ENCODE measurements around the gene PRR7.
"Not testable (repeated sequence)": the region's sequence is repeated elsewhere in the genome, so short reads cannot be mapped to it uniquely, and the experiment has no call there.

PRR7 gene

GRCh38 chr5:177483994-177484901, 37.6 kb downstream of the PRR7 start:
- H3K4me3 ChIP-seq (ENCODE audit: low read depth, low read length), result no peak overlapping the region

DNA sequence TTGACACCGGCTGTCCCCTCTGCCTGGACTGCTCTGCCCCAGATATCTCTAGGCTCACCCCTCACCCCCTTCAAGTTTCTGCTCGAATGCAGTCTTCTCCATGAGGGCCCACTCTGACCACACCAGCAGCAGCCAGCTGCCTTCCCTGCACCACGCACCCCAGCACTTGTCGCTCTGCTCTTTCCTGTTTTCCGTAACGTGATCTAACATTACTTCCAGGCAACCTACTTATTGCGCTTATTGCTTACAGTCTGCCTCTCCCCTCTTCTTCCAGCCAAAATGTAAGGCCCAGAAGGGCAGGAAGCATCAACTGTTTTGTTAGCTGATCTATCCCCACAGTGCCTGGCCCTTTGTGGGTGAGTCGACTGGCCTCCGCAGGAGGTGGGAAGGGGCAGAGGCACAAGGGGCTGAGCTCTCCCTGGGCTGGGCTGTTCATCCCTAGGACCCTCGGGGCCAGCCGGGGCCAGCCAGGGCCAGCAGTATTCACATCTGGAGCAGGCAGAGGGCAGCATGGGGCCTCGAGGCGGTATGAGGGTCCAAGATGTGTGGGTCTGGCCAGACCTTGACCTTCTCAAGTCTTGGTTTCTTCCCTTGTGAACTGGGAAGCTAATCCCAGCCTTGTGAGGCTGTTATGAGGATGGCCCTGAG, 38.4 kb downstream of the PRR7 start:
- no peak overlapping the region for H3K4me3 ChIP-seq (ENCODE audit: low read depth, low read length)

- not testable (repeated sequence) for H3K4me3 ChIP-seq (ENCODE audit: low read depth, low read length)
These were observed 39.1 kb downstream of the PRR7 start for GRCh38 chr5:177485753-177486152.

DNA sequence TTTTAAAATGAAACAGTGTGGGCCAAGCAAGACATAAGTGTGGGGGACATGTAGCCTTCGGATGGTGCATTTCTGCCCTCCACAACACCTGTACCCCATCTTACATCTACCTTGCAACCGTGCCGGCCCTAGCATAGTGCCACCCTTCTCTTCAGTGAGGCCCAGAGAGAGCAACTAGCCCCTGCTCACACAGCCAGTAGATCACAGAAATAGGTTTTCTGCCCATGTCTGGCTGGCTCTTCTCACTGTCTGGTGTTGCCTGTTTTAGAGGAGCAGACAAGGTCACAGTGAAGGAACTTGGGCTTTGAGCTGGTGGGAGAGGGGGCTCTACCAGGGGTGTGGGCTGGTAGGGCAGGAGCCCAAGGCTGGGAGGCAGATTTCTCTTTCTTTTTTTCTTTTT, 39.6 kb downstream of the PRR7 start:
- H3K4me3 ChIP-seq (ENCODE audit: low read depth, low read length), result no peak overlapping the region

DNA sequence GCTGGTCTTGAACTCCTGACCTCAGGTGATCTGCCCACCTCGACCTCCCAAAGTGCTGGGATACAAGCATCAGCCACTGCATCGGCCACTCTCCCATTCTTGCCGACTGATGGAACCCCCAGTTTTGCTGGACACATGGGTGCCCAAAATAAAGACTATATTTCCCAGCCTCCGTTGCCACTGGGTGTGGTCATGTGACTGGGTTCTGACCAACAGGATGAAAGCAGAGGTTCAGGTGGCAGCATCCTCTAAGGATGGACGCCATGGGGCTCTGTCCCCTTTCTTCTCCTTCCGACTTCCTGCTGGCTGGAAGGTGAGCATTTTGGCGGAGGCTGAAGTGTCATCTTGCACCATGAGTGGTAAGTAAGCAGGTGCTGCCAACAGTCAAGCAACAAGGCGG, 40.5 kb downstream of the PRR7 start:
- H3K4me3 ChIP-seq (ENCODE audit: low read depth, low read length), result no peak overlapping the region

- H3K4me3 ChIP-seq (ENCODE audit: low read depth, low read length), result no peak overlapping the region
These were observed 41.4 kb downstream of the PRR7 start for GRCh38 chr5:177487975-177488374.

DNA sequence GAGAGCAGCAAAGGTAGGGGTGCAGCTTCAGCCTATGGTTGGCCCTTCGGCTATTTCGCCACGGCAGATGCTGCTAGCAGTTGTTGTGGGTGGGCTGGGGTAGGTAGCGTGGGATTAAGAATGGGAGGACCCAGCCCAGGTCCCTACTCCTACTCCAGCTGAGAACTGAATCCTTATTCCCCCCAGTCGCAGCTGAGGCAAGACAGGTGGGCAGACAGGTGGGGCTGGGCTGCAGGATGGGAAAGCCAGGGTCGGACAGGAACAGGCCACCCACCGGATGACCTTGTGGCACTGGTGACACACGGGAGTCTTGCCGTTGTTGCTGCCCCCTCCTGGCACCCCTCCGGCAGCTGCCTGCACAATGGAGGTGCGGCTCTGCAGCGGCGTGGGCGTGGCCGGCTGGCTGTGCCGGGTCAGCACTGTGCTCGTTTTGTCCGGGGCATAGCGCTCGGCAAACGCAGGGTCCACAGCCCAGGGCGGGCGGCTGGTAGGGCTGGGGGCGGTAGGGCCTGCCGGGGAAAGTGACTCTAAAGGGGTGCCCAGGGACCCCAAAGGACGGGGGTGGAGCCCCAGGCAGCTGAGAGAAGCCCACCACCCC, 42.6 kb downstream of the PRR7 start:
- H3K4me3 ChIP-seq (ENCODE audit: low read depth, low read length), result no peak overlapping the region

DNA sequence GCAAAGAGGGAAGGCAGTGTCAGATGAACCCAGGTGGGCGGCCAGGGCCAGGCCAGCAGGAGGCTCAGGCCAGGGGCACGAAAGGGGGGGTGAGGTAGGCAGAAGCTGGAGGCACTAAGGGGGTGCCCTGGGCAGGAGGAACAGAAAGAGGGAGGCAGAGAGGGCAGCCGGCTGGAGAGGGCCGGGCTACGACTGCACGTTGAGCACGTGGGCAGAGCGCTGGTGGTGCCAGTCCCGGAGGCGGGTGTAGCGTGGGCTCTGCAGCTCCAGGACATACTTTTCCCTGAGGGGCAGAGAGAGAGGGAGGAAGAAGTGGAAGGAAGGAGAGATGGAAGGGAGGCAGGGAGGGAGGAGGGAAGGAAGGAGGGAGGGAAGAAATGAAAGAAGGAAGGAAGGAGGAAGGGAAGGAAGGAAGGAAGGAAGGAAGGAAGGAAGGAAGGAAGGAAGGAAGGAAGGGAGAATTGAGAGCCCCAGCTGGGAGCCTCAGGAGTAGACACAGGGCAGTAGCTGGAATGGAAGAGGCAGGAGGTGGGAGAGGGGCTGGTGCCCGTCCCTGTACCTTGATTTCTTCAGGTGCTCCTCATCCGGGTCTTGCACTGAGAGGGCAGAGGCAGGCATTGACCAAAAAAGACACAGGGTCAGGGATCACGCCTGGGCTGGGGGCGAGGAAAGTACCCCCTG, 43.8 kb downstream of the PRR7 start:
- no peak overlapping the region for H3K4me3 ChIP-seq (ENCODE audit: low read depth, low read length)

DNA sequence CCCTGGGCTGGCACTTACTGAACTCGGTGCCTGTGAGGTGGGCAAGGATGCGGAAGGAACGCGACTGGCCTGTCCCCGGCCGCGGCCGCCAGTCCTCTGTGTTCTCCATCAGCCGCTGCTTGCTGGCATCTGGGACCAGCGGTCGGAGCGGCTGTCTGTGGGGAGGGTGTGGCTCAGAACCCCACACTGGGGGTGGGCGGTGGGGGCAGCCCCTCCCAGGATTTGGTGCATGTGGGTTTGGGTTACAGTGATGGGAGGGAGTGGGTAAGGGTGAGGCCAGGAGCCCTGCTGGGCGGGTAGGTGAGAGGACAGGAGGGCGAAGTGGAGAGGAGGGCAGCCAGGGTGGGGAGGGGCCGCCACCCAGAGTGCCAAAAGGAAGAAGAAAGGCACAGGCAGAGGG, 44.4 kb downstream of the PRR7 start:
- H3K4me3 ChIP-seq (ENCODE audit: low read depth, low read length), result no peak overlapping the region

GRCh38 chr5:177491429-177491945, 44.9 kb downstream of the PRR7 start:
- H3K4me3 ChIP-seq (ENCODE audit: low read depth, low read length), result no peak overlapping the region

- no peak overlapping the region for H3K4me3 ChIP-seq (ENCODE audit: low read depth, low read length)
These were observed 45.6 kb downstream of the PRR7 start for GRCh38 chr5:177491983-177492746.

DNA sequence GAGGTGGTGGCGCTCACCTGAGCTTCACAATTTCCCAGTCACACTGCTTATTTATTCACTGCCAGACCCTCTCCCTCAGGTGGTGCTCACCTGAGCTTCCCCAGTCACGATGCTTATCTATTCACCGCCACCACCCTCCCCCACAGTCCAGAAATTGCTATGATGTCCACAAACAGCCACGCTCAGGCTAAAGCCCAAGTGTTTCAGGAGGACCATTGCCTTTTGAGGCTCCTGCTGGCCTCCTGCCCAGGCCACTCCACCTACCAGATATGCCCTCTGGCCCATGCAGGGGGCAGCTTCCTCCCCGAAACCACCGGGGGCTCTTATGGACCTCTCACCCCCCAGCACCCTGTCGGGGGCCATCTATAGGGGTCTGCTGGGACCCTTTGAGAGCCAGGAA, 46.2 kb downstream of the PRR7 start:
- H3K4me3 ChIP-seq (ENCODE audit: low read depth, low read length), result no peak overlapping the region

DNA sequence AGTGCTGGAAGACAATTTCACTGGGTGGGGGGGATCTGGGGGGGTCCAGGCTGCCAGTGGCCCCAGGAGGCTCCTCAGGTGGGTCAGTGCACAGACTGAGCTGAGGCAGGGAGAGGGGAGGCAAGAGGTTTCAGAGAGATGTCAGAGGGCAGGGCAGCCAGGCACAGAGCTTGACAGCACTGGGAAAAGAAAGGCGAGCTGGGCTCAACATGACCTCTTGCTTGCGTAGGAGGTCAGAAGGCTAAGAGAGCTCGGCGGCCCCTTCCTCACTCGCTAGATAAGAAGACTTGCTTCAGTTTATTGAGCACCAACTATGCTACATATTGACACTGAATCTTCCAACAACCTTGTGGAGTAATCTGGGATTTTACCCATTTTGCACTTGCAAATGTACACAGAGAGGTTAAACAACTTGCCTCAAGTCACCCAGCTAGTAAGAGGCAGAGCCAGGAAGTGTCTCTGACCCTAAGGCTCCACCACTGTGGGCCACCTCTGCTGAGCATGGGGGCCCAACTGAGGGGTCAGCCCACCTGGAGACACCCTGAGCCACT, 47.3 kb downstream of the PRR7 start:
- H3K4me3 ChIP-seq (ENCODE audit: low read depth, low read length), result no peak overlapping the region

GRCh38 chr5:177494346-177495195, 48.0 kb downstream of the PRR7 start:
- no peak overlapping the region for H3K4me3 ChIP-seq (ENCODE audit: low read depth, low read length)

GRCh38 chr5:177495243-177496060, 48.8 kb downstream of the PRR7 start:
- H3K4me3 ChIP-seq (ENCODE audit: low read depth, low read length), result no peak overlapping the region

GRCh38 chr5:177496070-177496726, 49.6 kb downstream of the PRR7 start:
- peak overlapping the region; percentile 62 for H3K4me3 ChIP-seq (ENCODE audit: low read depth, low read length)

DNA sequence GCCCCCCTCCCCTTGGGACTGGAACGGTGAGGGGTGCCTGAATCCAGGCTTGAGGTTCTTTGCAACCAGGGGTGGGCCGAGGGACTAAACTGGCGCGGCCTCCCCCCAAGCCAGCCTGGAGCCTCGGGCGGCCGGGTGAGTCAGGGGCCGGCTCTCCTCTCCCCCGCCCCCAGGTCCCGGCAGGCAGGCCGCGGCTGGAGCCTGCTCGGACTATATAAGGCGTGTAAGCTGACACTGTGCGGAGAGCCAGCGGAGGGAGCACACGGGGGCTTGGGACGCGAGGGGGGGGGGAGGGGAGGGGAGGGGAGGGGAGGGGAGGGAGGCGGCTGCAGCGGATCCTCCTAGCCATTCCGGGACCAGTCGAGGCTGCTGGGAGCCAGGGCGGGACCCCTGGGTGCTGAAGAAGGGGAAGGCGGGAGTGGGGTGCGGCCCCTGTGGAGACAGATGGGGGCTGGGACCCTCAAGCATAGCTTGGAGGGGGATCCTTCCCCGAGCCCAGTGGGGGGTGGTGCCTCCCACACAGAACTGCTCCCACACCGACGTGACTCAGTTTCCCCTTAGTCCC, 50.2 kb downstream of the PRR7 start:
- H3K4me3 ChIP-seq (ENCODE audit: low read depth, low read length), result peak overlapping the region; percentile 69
